ENCODE measurements around the gene RAB35.

The RAB35 gene

GRCh38 chr12:120081641-120082040 is 34.9 kb downstream of the RAB35 start:
- DNase-seq: no peak

- DNase-seq: no peak
These were observed 36.8 kb downstream of the RAB35 start for GRCh38 chr12:120079411-120080400.

- no peak for DNase-seq
These were observed 37.7 kb downstream of the RAB35 start for GRCh38 chr12:120078868-120079267.

- no peak for DNase-seq
These were observed 39.3 kb downstream of the RAB35 start for GRCh38 chr12:120077260-120077659.

GRCh38 chr12:120076651-120077050 is 39.9 kb downstream of the RAB35 start:
- no peak for DNase-seq

- DNase-seq: no peak
These were observed 41.4 kb downstream of the RAB35 start for GRCh38 chr12:120075034-120075616.

GRCh38 chr12:120072472-120073249 is 43.9 kb downstream of the RAB35 start:
- no peak for DNase-seq

GRCh38 chr12:120071493-120072020 is 45.0 kb downstream of the RAB35 start:
- no peak for DNase-seq

GRCh38 chr12:120069278-120069677 is 47.3 kb downstream of the RAB35 start:
- DNase-seq: no peak

- DNase-seq: no peak
These were observed 48.7 kb downstream of the RAB35 start for GRCh38 chr12:120067901-120068300.

GRCh38 chr12:120067084-120067869 is 49.3 kb downstream of the RAB35 start:
- no peak for DNase-seq

- DNase-seq: no peak
These were observed 50.2 kb downstream of the RAB35 start for GRCh38 chr12:120066341-120066740.

GRCh38 chr12:120065472-120065871 is 51.1 kb downstream of the RAB35 start:
- DNase-seq: no peak

- DNase-seq: no peak
These were observed 52.3 kb downstream of the RAB35 start for GRCh38 chr12:120064054-120064940.

- no peak for DNase-seq
These were observed 53.5 kb downstream of the RAB35 start for GRCh38 chr12:120062976-120063579.

GRCh38 chr12:120061575-120062214 is 54.9 kb downstream of the RAB35 start:
- no peak for DNase-seq

- DNase-seq: no peak
These were observed 55.8 kb downstream of the RAB35 start for GRCh38 chr12:120060717-120061116.

- DNase-seq: no peak
These were observed 56.4 kb downstream of the RAB35 start for GRCh38 chr12:120060196-120060595.

GRCh38 chr12:120056739-120057138 is 59.8 kb downstream of the RAB35 start:
- no peak for DNase-seq

Measured in activated CD4-positive, alpha-beta T cell treated with anti-CD3 and anti-CD28 coated beads, Interleukin-2, amount 50 U/mL, for 48 hours (primary cell).